HG02840 (cell line): ENCODE data around the gene OR11G2.
"Not testable (repeated sequence)": the region's sequence is repeated elsewhere in the genome, so short reads cannot be mapped to it uniquely, and the experiment has no call there.

Experiments used
- ATAC-seq: cut with Tn5 transposase; IDR thresholded peaks from one replicate; pipeline ENCODE4 v1.9.1; 2021; ENCODE audit warnings: mild to moderate bottlenecking, moderate library complexity, moderate number of reproducible peaks; ENCODE audit not compliant: unreplicated experiment, low FRiP score

Gene OR11G2, protein sequence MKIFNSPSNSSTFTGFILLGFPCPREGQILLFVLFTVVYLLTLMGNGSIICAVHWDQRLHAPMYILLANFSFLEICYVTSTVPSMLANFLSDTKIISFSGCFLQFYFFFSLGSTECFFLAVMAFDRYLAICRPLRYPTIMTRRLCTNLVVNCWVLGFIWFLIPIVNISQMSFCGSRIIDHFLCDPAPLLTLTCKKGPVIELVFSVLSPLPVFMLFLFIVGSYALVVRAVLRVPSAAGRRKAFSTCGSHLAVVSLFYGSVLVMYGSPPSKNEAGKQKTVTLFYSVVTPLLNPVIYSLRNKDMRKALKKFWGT

DNA sequence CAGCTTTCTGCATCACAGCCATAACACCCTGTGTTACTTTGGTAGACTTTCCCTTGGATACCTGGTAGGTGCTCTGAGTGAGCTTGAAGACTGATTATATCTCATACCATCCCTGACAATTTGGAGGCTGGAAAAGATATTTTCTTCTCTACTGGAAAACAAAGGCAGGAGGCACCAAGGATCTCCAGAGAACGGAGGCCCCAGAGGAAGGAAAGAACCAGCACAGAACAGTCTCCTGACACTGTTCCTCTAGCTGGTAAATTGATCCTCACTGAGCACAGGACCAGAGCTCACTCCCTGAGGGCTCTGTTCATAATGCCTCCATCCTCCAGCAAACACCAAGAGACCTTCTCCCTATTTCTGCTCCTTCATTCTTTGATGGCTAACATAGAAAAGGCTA, at the start of gene OR11G2:
OR11G2 (plus strand) TSS at position 301 of the 400 bp plus-strand sequence. CDS start 6,542 bp downstream, outside the sequence.
- ATAC-seq, result no peak

GRCh38 chr14:20143911-20144310, 46.8 kb upstream of the OR11G2 start:
- no peak for ATAC-seq

DNA sequence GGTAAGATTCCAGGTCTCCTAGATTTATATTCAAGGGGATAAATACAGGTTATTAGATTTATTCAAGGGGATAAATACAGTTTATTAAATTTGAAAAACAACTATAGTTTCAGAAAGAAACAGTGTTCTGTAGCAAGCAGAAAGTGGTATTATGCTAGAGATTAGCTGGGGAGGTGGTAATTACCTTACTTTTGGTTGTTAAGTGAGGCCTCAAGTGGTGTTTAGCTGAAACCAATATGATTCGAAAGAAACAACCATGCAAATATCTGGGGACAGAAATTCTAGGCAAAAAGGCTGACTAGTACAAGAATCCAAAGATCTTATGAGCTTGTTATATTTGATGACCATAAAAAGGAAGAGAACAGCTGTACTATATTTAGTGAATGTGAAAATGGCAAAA, 45.9 kb upstream of the OR11G2 start:
- ATAC-seq, result no peak

DNA sequence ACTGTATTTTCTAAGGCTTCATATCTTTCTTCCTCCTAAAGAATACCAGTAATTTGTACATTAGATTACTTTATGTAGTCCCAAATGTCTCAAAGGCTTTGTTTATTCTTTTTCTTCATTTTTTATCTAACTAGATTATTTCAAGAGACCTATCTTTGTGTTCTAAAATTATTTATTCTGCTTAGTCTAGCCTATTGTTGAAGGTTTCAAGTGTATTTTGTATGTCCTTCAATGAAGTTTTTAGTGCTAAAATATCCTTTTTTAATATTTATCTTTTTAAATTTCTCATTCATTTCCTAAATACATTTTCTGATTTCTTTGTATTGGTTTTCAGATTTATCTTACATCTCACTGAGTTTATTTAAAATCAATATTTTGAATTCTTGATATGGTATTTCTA, 26.2 kb upstream of the OR11G2 start:
- no peak for ATAC-seq

DNA sequence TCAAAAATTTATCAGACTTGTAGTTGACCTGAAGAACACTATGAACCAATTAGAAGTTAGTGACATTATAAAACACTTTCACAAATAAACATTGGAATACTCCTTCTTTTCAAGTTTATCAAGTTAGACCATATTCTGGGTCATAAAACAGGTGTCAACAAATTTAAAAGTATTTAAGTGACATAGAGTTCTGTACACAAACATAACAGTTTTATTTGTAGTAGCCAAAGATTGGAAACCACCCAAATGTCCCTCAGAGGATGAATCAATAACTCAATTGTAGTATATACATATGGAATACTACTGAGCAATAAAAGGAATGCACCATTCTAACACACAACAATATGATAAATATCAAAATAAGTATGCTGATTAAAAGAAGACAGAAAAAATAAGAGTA, 23.6 kb upstream of the OR11G2 start:
- ATAC-seq, result no peak

- not testable (repeated sequence) for ATAC-seq
Observed at GRCh38 chr14:20169852-20170251, 20.8 kb upstream of the OR11G2 start.

DNA sequence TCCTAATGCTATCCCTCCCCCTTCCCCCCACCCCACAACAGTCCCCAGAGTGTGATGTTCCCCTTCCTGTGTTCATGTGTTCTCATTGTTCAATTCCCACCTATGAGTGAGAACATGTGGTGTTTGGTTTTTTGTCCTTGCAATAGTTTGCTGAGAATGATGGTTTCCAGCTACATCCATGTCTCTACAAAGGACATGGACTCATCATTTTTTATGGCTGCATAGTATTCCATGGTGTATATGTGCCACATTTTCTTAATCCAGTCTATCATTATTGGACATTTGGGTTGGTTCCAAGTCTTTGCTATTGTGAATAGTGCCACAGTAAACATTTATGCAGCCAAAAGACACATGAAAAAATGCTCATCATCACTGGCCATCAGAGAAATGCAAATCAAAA, 16.5 kb upstream of the OR11G2 start:
- ATAC-seq, result not testable (repeated sequence)

GRCh38 chr14:20176330-20176729, 14.4 kb upstream of the OR11G2 start:
- ATAC-seq, result no peak

DNA sequence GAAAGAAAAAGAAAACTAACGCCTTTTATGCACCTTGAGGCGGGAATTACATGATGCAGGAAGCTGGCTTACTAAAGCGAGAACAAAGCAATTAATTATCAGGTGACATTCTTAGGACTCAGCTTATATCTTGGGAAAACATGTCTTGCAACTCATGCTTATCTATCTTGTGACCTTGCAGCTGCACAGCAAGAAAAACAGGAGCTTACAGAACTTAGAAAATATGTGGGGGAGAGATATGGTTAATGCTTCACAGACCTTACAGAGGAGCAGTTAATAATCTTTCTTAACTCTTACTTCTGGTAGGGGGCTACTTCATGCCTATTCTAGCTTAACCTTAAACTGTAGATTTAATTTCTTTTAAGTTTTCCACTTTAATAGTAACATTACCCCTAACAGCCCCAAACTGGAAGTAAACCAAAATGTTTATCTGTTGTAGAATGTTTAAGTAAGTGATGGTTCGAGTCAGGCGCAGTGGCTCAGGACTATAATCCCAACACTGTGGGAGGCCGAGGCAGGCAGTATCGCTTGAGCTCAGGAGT, 13.2 kb upstream of the OR11G2 start:
- ATAC-seq, result no peak

DNA sequence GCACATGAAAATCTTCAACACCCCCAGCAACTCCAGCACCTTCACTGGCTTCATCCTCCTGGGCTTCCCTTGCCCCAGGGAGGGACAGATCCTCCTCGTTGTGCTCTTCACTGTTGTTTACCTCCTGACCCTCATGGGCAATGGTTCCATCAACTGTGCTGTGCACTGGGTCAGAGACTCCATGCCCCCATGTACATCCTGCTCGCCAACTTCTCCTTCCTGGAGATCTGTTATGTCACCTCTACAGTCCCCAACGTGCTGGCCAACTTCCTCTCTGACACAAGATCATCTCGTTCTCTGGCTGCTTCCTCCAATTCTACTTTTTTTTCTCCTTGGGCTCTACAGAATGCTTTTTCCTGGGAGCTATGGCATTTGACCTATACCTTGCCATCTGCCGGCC, 11.5 kb upstream of the OR11G2 start:
- ATAC-seq, result no peak

DNA sequence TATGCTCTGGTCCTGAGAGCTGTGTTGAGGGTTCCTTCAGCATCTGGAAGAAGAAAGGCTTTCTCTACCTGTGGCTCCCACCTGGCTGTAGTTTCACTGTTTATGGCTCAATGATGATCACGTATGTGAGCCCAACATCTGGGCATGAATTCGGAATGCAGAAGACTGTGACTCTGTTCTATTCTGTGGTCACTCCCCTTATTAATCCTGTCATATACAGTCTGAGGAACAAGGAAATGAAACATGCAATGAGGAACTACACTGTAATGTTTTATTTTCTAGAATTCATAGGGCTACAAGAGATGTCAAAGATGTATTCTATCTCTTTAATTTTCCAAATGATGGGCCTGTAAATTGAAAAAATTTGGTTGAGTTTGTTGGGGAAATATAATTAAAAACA, 10.8 kb upstream of the OR11G2 start:
- no peak for ATAC-seq

- no peak for ATAC-seq
Observed at GRCh38 chr14:20180486-20180885, 10.2 kb upstream of the OR11G2 start.

DNA sequence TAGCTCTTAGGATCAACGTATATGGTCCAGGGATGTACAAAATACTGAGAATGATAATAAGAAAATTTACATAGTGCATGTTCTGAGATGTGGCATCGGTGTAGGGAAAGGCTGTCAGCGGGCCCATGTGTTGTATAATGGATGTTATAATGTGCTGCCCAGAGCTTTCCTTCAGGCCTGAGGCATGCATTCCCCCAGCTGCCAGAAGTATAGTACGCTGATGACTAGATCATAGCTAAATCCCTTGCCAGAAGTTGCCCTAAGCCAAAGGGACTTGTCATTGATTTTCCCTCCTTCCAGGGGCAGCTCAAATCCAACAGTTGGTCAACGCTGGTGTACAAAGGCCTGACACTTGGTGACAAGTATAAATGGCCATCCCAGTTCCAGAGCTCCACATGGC, 6.5 kb upstream of the OR11G2 start:
- ATAC-seq, result no peak

GRCh38 chr14:20191396-20191795, 700 bp downstream of the OR11G2 start:
- no peak for ATAC-seq

DNA sequence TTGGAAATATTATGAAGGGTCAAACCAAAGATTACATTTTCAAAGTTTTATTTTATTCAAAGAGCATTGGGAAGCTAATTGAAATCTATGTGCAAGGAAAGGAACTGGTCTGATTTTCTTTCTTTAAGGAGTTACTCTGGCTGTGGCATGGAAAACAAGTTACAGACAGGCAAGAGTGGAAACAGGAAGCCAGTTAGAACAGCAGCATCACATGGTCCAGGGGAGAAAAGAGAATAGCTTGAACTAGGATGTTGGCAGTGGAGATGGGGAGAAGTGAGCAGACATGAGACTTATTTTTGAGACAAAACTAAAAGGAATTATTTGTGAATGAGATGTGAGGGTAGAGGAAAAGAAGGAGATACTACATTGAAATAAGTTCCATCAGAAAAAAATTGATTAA, 3.4 kb downstream of the OR11G2 start:
- no peak for ATAC-seq

DNA sequence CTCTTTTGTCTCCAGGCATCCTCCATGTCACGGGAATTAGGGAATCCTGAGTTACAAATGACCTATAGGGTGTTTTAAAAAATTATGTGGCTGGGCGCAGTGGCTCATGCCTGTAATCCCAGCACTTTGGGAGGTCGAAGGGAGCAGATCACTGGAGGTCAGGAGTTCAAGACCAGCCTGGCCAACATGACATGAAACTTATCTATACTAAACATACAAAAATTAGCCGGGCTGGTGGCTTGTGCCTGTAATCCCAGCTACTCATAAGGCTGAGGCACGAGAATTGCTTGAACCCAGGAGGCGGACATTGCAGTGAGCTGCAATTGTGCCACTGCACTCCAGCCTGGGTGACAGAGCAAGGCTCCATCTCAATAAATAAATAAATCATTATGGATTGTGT, 4.5 kb downstream of the OR11G2 start:
- not testable (repeated sequence) for ATAC-seq

DNA sequence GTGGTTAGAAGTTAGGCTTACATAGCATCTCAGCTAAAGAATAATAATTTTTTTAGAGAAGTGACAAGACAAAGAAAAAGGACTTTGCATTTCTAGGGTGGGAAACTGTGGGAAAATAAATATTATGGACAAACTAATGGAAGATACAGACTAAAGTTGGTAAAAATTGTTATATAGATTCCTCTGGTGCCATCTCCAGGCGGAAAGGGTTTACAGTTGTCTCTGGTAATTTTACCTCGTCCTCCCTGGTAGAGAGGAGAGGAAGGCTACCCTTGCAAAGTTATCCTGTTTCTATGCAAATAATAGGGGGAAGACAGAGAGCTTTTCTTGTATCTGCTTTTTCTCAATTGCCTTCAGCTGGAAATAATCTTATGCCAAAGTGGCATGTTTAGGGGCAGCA, 5.2 kb downstream of the OR11G2 start:
- ATAC-seq, result no peak

DNA sequence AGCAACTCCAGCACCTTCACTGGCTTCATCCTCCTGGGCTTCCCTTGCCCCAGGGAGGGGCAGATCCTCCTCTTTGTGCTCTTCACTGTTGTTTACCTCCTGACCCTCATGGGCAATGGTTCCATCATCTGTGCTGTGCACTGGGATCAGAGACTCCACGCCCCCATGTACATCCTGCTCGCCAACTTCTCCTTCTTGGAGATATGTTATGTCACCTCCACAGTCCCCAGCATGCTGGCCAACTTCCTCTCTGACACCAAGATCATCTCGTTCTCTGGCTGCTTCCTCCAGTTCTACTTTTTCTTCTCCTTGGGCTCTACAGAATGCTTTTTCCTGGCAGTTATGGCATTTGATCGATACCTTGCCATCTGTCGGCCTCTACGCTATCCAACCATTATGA, 6.8 kb downstream of the OR11G2 start:
- no peak for ATAC-seq

DNA sequence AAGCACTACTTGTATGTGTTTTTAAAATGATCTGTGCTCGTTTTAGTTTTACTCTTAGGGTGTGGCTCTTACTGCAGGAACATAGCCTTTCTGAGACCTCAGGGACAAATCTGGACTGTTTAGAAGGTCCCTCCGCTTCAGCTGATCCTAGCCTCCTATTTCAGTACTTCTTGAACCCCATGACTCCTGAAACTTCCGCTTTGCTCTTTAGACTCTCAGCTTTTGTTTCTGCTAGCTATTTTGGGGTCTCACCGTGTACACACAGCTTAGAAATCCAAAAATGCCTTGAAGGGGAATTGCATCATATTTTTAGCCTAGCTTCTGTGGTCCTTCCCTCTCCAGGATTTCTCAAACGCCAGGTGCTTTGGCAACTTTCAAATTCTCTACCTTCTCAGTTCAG, 8.3 kb downstream of the OR11G2 start:
- no peak for ATAC-seq

DNA sequence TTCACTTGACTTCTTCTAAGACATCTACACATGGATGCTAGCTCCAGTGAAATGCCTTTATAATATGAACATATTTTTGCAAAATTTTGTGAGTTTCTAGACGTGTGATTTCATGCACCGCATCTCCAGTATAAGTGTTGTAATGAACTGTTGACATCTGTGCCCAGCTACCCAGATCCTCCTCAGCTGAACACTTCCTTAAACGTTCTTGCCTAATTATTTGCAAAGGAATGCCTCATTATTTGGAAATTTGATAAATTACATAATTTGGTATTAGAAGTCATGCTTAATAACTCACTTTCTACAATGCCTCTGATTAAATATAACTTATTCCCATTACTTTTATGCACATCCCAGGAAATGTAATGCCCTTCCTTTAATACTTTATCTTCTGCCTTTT, 14.0 kb downstream of the OR11G2 start:
- ATAC-seq, result no peak

DNA sequence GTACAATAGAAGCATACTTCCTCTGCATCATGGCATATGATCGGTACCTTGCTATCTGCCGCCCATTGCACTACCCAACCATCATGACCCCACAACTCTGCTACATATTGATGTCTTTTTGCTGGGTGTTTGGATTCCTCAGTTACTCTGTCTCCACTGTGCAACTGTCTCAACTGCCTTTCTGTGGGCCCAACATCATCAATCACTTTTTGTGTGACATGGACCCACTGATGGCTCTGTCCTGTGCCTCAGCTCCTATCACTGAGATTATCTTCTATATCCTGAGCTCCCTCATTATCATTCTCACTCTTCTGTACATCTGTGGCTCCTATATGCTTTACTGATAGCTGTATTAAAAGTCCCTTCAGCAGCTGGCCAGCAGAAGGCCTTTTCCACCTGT, 18.9 kb downstream of the OR11G2 start:
- ATAC-seq, result no peak

- ATAC-seq, result not testable (repeated sequence)
Observed at GRCh38 chr14:20212406-20212805, 21.7 kb downstream of the OR11G2 start.
